Ishikawa (cell line): ENCODE results near the gene STAC.

ENCODE experiments used
- CREB1 ChIP-seq: IDR thresholded peaks from 2 replicates; pipeline ENCODE4 v1.6.1; 2012; ENCODE audit warnings: low read depth
- EGR1 ChIP-seq: IDR thresholded peaks from 2 replicates; pipeline ENCODE4 v1.6.1; 2012
- EP300 ChIP-seq: IDR thresholded peaks from 2 replicates; pipeline ENCODE4 v1.6.1; 2012; ENCODE audit warnings: borderline replicate concordance
- NFIC ChIP-seq: IDR thresholded peaks from 2 replicates; pipeline ENCODE4 v1.6.1; 2012
- RAD21 ChIP-seq: IDR thresholded peaks from 2 replicates; pipeline ENCODE4 v1.6.1; 2012; ENCODE audit warnings: low read depth
- REST ChIP-seq: IDR thresholded peaks from 2 replicates; pipeline ENCODE4 v1.6.1; 2012; ENCODE audit warnings: low read depth, mild to moderate bottlenecking

GRCh38 chr3:36496684-36497633 lies 116.7 kb downstream of the STAC start:
- TF ChIP-seq RAD21 (no peak), EGR1 (no peak), REST (no peak), EP300 (peak; percentile 60), NFIC (peak; percentile 81), CREB1 (no peak)
